HG03354 (cell line): Measurements from ENCODE around the gene GRID1.

ENCODE experiments used
- ATAC-seq: cut with Tn5 transposase; IDR thresholded peaks from one replicate; pipeline ENCODE4 v1.9.1; 2021; ENCODE audit warnings: mild to moderate bottlenecking; ENCODE audit not compliant: unreplicated experiment, poor library complexity, severe bottlenecking

Gene GRID1

DNA sequence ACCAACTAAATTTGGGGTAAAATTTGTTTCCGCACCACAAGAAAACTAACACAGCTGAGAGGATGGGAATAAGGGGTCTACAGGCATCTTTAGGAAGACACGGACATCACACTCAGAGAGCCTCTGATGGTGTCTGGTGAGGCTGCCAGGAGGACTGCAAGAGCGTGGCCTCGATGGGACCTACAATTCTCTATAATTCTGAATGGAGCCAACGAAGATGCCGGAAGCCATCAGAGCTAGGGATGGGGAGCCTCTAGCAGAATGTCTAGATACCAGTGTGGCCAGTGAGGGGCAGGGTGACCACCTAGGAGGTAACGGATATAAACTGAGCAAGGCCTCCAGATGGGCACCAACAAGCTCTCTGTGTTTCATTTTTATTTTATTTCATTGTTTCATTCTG is 7.5 kb downstream of the GRID1 start:
- no peak for ATAC-seq

DNA sequence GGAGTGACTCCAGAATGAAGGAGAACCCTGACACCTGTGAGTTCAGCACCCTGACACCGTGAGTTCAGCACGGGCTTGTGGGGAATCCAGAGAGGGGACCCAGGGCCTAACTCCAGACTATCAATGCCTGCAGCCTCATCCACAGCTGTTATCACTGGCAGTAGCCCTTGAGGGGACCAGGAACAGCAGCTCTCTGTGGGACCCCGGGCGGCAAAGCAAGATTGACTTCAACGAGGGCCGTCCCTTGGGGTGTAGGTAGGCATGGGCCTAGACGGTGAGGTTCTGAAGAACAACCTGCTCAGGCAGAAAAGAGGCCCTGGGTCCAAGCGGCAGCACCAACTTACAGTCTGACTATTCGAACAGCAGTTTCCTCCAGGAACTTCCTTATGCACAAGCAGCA is 8.9 kb downstream of the GRID1 start:
- no peak for ATAC-seq

DNA sequence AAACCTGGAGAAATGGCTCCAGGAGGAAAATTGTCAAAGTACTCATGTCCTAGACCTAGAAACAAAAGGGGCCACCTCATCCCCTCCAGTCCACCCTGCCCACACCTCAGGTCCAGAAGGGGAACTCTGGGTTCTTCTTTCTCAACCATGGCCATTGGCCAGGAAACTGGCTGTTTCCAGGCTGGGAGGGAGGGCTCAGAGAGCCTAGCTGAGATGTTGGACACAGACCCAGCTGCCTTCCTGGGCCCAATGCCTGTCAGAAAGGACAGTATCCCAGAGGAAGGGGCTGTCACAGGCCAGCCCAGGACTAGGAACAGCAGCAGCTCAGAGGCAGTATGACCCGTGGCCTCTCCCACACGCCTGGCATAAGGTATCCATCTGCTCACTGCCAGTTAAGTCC is 9.6 kb downstream of the GRID1 start:
- no peak for ATAC-seq

DNA sequence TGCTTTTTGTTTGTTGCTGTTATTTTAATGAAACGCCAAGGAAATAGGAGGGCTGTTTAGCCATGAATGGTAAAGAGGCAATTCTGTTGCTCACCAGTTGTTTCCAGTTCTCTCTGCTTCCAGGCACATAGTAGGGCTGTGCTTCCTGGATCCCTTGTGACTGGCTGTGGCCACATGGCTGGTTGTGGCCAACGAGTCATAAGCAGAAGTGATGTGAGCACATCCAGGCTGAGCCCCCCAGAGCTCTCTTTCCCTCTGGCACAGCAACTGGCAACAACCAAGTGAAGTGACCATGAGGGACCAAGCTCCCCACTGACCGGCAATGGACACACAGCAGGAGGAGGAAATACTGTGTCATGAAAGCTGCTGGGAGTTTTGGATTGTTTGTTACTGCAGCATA is 10.3 kb downstream of the GRID1 start:
- no peak for ATAC-seq

DNA sequence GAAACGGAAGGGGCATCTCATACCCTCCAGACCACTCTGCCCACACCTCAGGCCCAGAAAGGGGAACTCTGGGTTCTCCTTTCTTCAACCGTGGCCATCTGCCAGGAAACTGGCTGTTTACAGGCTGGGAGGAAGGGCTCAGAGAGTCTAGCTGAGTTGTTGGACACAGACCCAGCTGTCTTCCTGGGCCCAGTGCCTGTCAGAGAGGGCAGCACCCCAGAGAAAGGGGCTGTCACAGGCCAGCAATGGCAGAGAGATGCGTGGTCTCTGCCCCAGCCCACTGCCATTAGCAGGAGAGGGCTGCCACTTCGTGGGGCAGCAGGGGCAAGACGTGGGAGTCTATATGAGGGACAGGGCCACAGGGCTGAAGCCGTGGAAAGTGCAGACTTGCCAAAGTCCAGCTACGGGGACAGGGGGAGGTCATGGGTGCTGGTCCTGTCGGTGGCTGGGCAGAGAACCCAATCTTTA is 11.0 kb downstream of the GRID1 start:
- no peak for ATAC-seq

DNA sequence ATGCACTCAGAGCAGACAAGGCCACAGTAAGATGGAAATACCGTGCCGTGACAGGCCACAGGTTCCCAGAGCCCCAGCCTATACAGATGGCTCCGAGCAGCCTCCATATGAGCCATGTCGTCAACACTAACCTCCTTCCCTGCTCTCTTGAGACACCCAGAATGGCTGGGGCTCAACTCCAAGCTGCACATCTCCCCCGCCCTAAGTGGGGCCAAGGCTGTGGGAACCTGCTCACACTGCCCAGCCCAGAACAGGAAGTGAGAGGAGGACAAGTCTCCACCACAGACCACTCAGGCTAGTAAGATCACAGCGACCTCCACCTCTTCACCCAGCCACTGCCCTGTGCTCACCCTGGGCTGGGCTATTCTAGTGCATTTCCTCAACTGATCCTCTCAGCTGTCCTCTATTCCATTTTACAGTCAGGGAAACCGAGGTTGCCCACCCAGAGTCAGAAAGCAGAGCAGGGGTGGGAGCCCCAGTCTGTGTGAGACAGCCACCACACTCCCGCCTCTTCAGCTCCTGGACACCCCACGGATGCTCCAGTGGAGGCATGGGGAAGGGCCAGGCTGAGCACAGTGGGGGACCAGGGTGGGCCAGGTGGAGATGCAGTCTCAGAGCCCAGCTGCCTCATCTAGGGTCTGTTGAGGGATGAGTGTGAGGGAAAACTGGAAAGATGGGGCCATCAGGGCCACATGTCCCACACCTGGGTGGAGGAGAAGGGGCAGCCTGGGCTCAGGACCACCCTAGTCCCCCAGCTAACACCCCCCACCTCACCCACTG is 11.6 kb downstream of the GRID1 start:
- no peak for ATAC-seq

DNA sequence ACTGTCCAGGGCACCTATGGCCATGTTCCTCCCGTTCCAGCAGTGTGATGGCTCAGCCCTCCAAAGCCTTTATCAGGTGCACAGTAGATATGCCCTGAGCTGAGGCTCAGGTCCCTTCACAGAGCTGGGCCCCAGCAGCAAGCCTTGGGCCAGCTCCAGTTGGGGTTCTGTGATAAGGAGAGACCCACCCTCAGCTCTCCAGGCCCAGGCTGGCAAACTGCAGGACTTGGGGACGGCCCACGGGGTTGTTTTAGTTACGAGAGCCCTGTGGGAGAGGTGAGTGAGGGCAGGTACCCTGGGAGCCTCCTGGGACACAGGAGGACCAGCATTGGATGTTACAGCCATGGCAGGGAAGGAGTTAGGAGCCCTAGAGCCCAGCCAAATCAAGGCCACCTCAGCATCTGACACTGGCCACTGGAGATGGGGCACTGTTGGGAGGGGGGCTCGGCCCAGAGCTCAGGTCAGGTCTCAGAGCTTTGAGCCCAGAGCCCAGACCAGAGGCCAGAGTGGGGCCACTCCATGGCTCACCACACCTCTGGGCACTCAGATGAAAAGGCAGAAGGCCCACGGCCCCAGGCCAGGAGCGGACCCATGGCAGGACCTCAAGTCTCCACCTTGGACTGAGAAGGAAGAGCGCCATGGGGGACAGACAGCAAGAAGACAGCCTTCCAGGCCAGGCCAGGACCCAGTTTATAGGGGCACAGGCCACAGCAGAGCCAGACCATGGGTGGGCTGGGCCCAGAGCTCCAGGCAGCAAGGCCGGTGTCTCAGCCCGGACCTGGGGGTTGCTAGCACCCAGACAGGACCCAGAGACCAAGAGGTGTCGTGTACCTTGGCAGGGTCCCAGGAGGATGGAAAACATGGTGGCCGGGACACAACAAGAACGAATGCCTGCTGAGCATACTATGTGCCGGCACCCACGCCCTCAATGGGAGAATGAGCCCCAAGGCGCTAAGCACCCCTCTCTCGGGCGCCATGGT is 12.8 kb downstream of the GRID1 start:
- ATAC-seq: no peak

DNA sequence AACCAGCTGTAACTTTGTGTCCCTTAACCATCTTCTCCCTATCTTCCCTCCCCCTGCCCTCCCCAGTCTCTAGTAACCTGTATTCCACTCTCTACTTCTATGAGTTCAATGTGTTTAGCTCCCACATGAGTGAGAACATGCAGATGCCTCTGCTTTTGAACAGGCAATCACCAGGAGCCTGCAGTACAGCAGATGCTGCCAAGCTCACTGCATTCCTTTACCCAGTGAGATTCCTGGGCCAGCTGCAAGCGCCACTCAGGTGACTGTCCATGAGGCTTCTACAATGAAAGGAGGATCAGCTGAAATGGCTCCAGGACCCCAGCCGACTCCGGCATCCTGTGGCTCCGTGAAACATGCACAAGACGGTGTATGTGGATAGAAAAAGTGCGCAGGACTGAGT is 15.7 kb downstream of the GRID1 start:
- ATAC-seq: no peak

DNA sequence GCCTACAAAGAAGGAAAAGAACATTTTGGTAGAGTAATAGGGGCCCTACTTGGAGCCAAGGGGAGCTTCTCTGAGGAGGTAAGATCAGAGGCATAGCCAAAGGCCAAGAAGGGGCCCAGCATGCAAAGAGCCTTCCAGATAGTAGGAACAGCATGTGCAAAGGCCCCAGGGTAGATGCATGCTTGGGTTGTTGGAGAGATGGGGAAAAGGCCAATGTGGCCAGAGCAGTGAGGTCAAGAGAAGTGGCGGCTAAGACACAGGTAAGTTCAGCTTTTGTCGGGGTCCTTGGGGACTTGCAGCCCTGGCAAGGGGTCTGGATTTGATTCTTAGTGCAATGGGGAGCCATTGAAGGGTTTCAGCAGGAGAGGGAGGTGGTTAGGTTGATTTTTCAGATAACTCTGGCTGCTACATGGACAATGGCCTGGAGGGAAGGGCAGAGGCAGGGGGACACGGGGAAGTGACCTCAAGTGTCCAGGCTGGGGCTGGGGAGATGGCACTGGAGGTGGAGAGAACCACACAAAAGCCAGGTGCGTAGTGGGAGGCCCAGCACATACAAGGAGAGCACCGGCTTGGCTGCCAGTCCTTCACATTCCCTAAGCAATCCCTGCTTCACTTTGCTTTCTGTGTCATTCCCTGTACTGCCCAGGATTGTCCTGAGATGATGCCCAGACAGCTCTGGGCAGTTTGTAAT is 16.5 kb downstream of the GRID1 start:
- no peak for ATAC-seq

DNA sequence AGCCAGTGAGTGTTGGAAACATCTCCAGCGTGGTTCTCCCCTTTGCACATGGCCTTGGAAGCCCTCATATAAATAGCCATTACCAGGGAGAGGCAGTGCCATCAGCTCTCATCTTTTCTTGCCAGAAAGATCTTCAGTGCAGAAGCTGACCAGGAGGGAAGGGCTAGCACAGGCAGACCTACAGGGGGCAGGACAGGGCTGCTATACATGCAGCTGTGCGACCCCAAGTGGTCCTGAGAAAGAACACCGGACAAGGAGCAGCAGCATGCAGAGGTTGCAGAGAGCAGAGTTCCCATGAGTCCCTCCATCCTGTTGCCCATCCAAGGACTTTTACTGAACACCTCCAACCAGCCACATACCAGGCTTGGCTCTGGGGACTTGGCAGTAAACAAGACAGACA is 17.1 kb downstream of the GRID1 start:
- ATAC-seq: no peak

DNA sequence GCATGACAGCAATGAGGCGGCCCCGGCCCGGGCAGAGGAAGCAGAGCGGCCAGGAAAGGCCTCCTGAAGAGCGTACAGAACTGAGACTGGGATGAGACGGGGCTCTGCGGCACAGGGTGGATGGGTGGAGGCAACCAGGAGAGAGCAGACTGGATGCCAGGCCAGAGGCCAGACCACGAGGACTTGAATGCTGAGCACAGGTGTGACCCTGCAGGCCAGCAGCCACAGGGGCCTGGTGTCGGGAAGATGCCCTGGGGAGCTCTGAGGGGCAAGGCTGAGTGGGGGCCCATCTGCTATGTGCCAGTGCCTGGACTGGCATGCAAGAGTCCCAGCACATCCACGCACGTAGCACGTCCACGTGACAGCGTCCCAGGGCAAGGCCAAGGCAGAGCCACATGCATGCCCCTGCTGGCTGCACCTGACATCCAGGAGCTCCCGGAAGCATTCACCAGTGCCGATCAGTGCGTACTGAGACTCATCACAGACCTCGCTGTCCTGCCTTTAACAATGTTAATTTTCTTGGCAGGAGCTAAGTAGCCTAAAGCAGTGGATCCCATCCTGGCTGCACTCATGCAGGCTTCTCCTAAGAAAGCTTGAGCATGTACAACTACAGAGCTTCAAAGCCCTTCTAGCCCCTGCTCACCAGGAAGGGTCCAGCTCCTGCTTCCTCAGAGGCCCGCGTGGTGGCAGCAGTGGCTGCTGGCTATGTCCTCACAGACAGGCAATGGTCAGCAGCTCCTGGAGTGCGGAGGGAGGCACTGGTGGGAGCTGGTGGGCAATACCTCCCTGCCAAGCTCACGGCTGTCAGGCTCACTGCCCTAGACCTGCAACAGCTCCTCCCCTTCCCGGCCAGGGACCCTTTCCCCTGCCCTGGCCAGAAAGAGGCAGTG is 18.0 kb downstream of the GRID1 start:
- ATAC-seq: no peak

DNA sequence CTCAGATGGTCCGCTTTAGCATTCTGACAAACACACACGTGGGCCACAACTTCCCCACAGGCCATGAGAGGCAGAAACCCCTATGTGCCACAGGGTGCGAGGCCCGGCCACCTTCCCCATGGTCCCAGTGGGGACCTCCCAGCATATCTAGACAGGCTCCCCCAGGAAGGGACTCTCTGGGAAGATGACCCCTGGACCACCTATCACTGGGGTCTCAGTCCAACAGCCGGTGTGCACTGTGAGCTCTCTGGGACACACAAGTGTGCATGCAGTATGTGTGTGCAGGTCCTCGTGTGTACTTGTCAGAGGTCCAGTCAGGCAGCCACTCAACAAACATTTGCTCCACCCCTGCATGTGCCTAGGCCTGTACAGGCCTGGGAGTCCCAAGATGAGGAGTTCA is 18.7 kb downstream of the GRID1 start:
- no peak for ATAC-seq

DNA sequence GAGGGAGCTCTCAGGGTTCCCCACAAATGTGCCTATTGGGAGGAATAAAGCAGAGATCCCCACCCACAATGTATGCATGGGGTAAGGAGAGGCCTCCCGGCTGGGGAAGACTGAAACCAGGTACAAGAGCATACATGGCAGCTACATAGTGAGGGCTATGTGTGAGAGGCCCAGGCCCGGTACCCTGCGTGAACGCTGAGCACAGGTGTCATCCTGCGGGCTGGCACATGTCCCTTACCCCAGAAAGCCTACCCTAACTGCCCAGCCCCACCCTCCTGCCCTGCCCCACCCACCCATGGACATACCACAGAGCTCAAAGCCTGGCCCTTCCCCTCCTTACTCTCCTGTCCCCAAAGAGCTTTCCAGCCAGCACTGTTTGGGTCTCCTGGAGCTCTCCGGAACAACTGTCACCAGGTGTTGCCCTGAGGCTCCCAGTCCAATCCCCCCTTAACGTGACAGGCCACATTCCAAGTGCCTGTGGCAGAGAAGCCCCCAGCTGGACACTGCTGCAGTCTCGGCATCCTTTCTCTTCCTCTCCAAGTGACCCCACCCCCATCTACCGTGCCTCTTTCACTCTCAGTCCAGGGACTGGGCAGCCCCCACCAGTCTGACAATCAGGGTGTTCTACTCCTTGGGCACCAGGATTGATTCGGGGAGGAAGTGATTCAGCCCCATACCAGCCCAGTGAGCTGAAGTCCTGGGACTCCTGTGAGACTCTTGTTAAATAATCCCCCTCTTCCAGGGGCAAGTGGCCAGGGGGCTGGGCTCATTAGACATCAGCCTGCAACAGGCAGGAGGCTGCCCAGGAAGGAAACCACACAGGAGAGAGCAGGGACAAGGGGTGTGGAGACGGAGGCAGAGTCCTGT is 19.6 kb downstream of the GRID1 start:
- no peak for ATAC-seq

DNA sequence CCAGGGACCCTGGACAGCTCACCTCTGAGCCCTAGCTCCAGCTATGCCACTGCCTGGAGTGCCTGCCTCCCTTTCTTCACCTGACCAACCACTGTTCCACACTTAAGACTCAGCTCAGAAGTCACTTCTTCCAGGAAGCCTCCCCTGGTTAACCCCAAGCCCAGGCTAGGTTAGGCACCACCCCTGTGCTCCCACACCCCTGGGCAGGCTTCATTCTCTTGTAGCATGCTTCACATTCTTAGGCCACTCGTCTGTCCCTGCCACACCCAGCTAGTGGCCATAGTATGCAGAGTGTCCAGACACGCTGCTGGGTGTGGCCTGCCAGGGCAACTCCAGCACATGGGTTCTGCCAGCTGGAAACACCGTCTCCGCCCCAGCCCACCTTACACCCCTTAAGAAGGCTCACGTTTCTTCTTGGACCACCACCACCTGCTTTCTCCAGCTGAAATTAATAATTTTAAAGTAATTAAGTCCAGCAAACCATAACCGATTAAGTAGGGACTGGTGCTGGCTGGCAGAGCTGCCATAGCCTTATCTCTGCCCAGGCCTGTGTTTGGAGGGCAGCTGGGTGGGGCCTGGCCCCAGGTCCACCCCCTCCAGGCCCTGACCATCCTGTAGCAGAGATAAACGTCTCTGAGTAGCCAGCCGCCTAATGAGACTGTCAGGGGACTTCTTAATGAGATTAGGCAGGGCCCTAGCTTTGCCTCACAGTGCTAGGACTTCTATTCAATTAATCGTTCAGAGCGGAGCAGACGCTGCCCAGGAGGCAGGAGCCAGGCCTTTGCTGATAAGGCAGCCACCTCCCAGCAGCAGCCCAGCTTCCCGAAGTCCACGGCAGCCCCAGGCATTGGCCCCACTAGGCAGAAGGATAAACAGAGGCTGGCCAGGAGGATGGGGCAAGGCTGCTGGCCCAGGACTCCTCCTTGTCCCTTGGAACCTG is 20.5 kb downstream of the GRID1 start:
- no peak for ATAC-seq

DNA sequence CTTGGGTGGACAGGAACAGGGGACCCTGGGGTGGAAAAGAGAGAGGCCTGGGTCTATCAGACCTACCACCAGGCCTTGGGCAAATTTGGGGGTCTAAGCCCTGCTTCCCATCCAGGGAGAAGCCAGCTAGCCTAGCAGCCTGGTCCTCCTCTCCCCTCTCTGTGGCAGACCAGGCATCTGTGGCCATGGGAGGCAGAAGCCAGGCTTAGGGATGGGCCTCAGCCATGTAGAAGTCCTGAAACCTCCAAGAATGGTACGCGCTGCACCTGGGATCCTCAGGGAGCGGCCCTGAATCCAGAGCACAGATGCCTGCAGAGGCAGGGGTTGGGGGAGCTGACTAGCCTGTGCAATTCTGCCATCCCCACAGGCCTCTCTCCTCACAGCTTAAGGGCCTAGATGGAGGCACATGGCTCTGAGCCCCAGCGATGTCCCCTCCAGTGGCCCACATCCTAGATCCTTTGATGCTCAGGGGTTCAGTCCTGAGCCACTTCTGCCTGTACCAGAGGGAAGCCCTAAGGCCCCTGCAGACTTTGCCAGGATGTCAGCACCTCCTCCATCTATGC is 21.2 kb downstream of the GRID1 start:
- ATAC-seq: no peak

DNA sequence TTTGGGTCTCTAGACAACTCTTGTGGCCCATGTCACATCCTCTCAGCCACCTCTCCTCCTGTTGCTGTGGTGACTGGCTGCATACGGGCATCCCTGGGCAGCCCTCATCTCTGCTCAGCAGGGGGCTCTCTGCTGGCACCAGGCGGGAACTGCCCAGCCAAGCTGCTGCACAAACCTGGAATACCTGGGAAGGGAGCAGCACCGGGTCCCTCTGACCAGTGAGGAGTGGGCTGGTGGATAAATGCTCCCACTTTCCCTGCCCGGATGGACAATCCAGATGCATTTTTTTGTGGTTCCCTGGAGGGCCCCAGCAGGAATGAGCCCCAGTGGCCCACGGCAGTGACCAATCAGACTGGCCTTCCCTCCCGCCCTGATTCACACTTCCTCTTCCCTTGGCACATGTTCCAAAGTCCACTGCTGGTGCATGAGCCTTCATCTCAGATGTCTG is 21.9 kb downstream of the GRID1 start:
- no peak for ATAC-seq

DNA sequence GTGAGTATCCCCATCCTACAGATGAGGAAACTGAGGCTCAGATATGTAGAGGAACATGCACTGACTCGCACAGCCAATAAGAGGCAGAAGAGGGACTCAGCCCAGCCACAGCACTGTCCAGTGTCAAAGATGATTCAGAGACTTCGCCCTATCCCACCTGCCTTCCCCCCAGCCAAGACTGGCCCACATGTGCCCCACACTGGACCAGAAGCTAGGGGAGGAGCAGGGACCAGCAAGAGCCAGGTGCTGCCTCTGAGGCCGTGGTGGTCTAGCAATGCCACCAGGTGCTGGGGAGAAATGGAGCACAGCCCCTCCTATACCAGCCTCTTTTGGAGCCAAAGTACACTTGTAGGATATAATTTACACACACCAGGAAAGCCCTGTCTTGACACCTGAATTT is 22.3 kb downstream of the GRID1 start:
- no peak for ATAC-seq
